H1 (cell line): Measurements from ENCODE around the gene GET3. TPM values are rescaled to one million over a fixed set of nuclear protein-coding genes. Genes with fewer than 3 reads are reported as not detected.
A peak's percentile ranks its signal among the peaks of the same experiment; 100 is the strongest.

Experiments
- CTCF ChIA-PET: fragments of 300-600 bp; sonication (Branson Sonifier 250); formaldehyde crosslinking; loops from one replicate; lab custom pipeline; 2021; ENCODE audit not compliant: partially characterized antibody; lab: Charles Lee
- POLR2A ChIA-PET: fragments of 300-600 bp; sonication (Branson Sonifier 250); formaldehyde crosslinking; loops from one replicate; lab custom pipeline; 2021; ENCODE audit warnings: inconsistent platforms; ENCODE audit not compliant: partially characterized antibody; lab: Charles Lee
- DNase-seq, 2 experiments: peaks; one replicate each; pipeline versions ENCODE4 v3.0.0 to v3.0.0-alpha.2; 2010 to 2022; ENCODE audit warnings: low spot score in 2 of 2, low read depth in 1 of 2, mixed read lengths in 1 of 2
- FAIRE-seq: peaks from 2 replicates; lab custom pipeline; 2011; peaks lifted over from hg19 to GRCh38; lab: Jason Lieb, UNC
- H2AFZ ChIP-seq: 2 replicates; pipeline ENCODE4 v1.8.1; 2012; ENCODE audit warnings: low read length, inconsistent platforms
- H2AK5ac ChIP-seq: 2 replicates; pipeline ENCODE4 v1.6.1; 2013; ENCODE audit warnings: low read depth, low read length
- H2BK120ac ChIP-seq: replicated peaks from 2 replicates; pipeline ENCODE3; 2013; ENCODE audit warnings: low read depth, low read length, inconsistent platforms
- H2BK12ac ChIP-seq: 2 replicates; pipeline ENCODE4 v1.6.1; 2013; ENCODE audit warnings: low read depth, low read length
- H2BK15ac ChIP-seq: 2 replicates; pipeline ENCODE4 v1.6.1; 2013; ENCODE audit warnings: low read length
- H2BK20ac ChIP-seq: 2 replicates; pipeline ENCODE4 v1.6.1; 2013; ENCODE audit warnings: low read length
- H2BK5ac ChIP-seq: 2 replicates; pipeline ENCODE4 v1.6.1; 2013; ENCODE audit warnings: low read depth, low read length
- H3K14ac ChIP-seq: 2 replicates; pipeline ENCODE4 v1.6.1; 2013; ENCODE audit warnings: inconsistent platforms; ENCODE audit not compliant: insufficient read length
- H3K18ac ChIP-seq: 2 replicates; pipeline ENCODE4 v1.6.1; 2013; ENCODE audit warnings: low read length; ENCODE audit errors: extremely low read depth
- H3K23ac ChIP-seq: 2 replicates; pipeline ENCODE4 v1.6.1; 2013; ENCODE audit warnings: inconsistent platforms; ENCODE audit not compliant: insufficient read length
- H3K23me2 ChIP-seq: 2 replicates; pipeline ENCODE4 v1.6.1; 2013; ENCODE audit warnings: low read depth, low read length
- H3K27ac ChIP-seq: 2 replicates; pipeline ENCODE4 v1.6.1; 2011; ENCODE audit warnings: low read depth, low read length, inconsistent platforms
- H3K27me3 ChIP-seq, 4 experiments: replicated peaks in 1 of 4; 1 replicate in 1 of 4; 2 replicates in 3 of 4; pipeline versions ENCODE4 v1.6.1 to v1.8.1; 2011 to 2013; ENCODE audit warnings: low read length in 3 of 4, mild to moderate bottlenecking in 3 of 4, inconsistent platforms in 2 of 4, mixed read lengths in 2 of 4, moderate library complexity in 1 of 4; ENCODE audit not compliant: control insufficient read depth in 3 of 4, insufficient read depth in 3 of 4; ENCODE audit errors: extremely low read depth in 1 of 4
- H3K36me3 ChIP-seq, 4 experiments: 2 replicates each; pipeline versions ENCODE4 v1.6.1 to v1.8.1; 2011 to 2013; ENCODE audit warnings: mild to moderate bottlenecking in 4 of 4, low read length in 3 of 4, moderate library complexity in 2 of 4, control low read depth in 1 of 4, inconsistent platforms in 1 of 4; ENCODE audit not compliant: insufficient read depth in 4 of 4, control insufficient read depth in 2 of 4
- H3K4ac ChIP-seq: replicated peaks from 2 replicates; pipeline ENCODE3; 2013; ENCODE audit warnings: low read length, low read depth, mixed read lengths, inconsistent platforms; ENCODE audit not compliant: insufficient read length
- H3K4me1 ChIP-seq, 4 experiments: replicated peaks in 1 of 4; 1 replicate in 1 of 4; 2 replicates in 3 of 4; pipeline versions ENCODE4 v1.6.1 to v1.8.1; 2011 to 2013; ENCODE audit warnings: low read length in 3 of 4, inconsistent platforms in 2 of 4, mixed read lengths in 1 of 4; ENCODE audit not compliant: insufficient read depth in 4 of 4, control insufficient read depth in 3 of 4
- H3K4me2 ChIP-seq, 2 experiments: 2 replicates each; pipeline versions ENCODE4 v1.6.1 to v1.8.1; 2011 to 2013; ENCODE audit warnings: low read depth in 2 of 2, low read length in 2 of 2, control low read depth in 1 of 2, inconsistent platforms in 1 of 2, mild to moderate bottlenecking in 1 of 2; ENCODE audit not compliant: insufficient read depth in 1 of 2
- H3K4me3 ChIP-seq, 4 experiments: fragments of 200-600, 300-600 bp in 1 of 4; sonication (generic), shearing (Covaris generic), sonication (Bioruptor Twin) in 1 of 4; 2 replicates each; pipeline versions ENCODE4 v1.5.1 to v1.8.1; 2011 to 2016; ENCODE audit warnings: low read length in 4 of 4, low read depth in 3 of 4, control low read depth in 2 of 4, inconsistent platforms in 2 of 4, mild to moderate bottlenecking in 2 of 4, mixed read lengths in 1 of 4, moderate library complexity in 1 of 4; ENCODE audit not compliant: insufficient read depth in 2 of 4; ENCODE audit errors: extremely low read depth in 1 of 4
- H3K56ac ChIP-seq: replicated peaks from 2 replicates; pipeline ENCODE3; 2013; ENCODE audit warnings: low read depth, mild to moderate bottlenecking, mixed read lengths, low read length, inconsistent platforms; ENCODE audit not compliant: insufficient read length
- H3K79me1 ChIP-seq: 2 replicates; pipeline ENCODE4 v1.6.1; 2013; ENCODE audit warnings: low read depth, low read length, control low read depth
- H3K79me2 ChIP-seq, 2 experiments: 2 replicates each; pipeline versions ENCODE4 v1.6.1 to v1.8.1; 2012 to 2013; ENCODE audit warnings: low read length in 2 of 2, mild to moderate bottlenecking in 2 of 2, inconsistent platforms in 1 of 2; ENCODE audit not compliant: insufficient read depth in 2 of 2, control insufficient read depth in 1 of 2
- H3K9ac ChIP-seq, 4 experiments: replicated peaks in 1 of 4; 1 replicate in 1 of 4; 2 replicates in 3 of 4; pipeline versions ENCODE4 v1.6.1 to v1.8.1; 2011 to 2013; ENCODE audit warnings: low read depth in 3 of 4, low read length in 3 of 4, control low read depth in 2 of 4, mild to moderate bottlenecking in 2 of 4, moderate library complexity in 2 of 4, inconsistent platforms in 1 of 4; ENCODE audit errors: extremely low read depth in 1 of 4
- H3K9me3 ChIP-seq, 2 experiments: 2 replicates each; pipeline versions ENCODE4 v1.6.1 to v1.8.1; 2012 to 2013; ENCODE audit warnings: mild to moderate bottlenecking in 2 of 2, moderate library complexity in 2 of 2, control low read depth in 1 of 2, inconsistent platforms in 1 of 2, low read depth in 1 of 2, low read length in 1 of 2, mixed read lengths in 1 of 2; ENCODE audit not compliant: insufficient read depth in 2 of 2
- H4K20me1 ChIP-seq, 2 experiments: replicated peaks in 1 of 2; 2 replicates each; pipeline versions ENCODE3 to v1.8.1; 2011 to 2013; ENCODE audit warnings: inconsistent platforms in 2 of 2, low read length in 2 of 2, mild to moderate bottlenecking in 1 of 2; ENCODE audit not compliant: insufficient read depth in 2 of 2, control insufficient read depth in 1 of 2
- H4K5ac ChIP-seq: 2 replicates; pipeline ENCODE4 v1.6.1; 2013; ENCODE audit warnings: low read length, low read depth, mixed read lengths, inconsistent platforms; ENCODE audit not compliant: insufficient read length
- H4K8ac ChIP-seq: 2 replicates; pipeline ENCODE4 v1.8.0; 2013; ENCODE audit warnings: mild to moderate bottlenecking, moderate library complexity, low read length, inconsistent platforms; ENCODE audit not compliant: insufficient read depth; ENCODE audit errors: extremely low read depth
- H4K91ac ChIP-seq: replicated peaks from 2 replicates; pipeline ENCODE3; 2013; ENCODE audit warnings: low read length, mixed read lengths, inconsistent platforms; ENCODE audit not compliant: insufficient read length
- EGR1 ChIP-seq: IDR thresholded peaks from 2 replicates; pipeline ENCODE4 v1.6.1; 2011; ENCODE audit warnings: low read depth, low read length, borderline replicate concordance
- POLR2A ChIP-seq, 2 experiments: IDR thresholded peaks; 1 replicate in 1 of 2; 2 replicates in 1 of 2; pipeline ENCODE4 v1.6.1; 2011; ENCODE audit warnings: low read depth in 2 of 2, low read length in 2 of 2, mild to moderate bottlenecking in 2 of 2; ENCODE audit errors: control extremely low read depth in 1 of 2
- SAP30 ChIP-seq: fragments of 300-600 bp; sonication (generic); IDR thresholded peaks from 2 replicates; pipeline ENCODE4 v1.7.1; 2012; ENCODE audit warnings: low read length, moderate library complexity, mild to moderate bottlenecking, inconsistent platforms; ENCODE audit not compliant: insufficient read depth, insufficient replicate concordance
- SIRT6 ChIP-seq: IDR thresholded peaks from one replicate; pipeline ENCODE4 v1.7.1; 2012; ENCODE audit warnings: low read length, inconsistent platforms
- WGBS, 2 experiments: shearing (Covaris generic) in 1 of 2; methylation state at CpG; one replicate each; pipeline versions ENCODE4 v1.1.6 to v1.1.7; 2013 to 2015; ENCODE audit warnings: low lambda C conversion rate in 2 of 2, mixed read lengths in 2 of 2, inconsistent platforms in 1 of 2, low coverage in 1 of 2, missing lambda C conversion rate in 1 of 2; ENCODE audit not compliant: insufficient replicate concordance in 2 of 2, insufficient coverage in 1 of 2, insufficient read length in 1 of 2; ENCODE audit errors: extremely low coverage in 1 of 2, missing lambda C conversion rate in 1 of 2; 5-methylcytosine and 5-hydroxymethylcytosine counted together
- polyA plus RNA-seq, 7 experiments: library from polyadenylated mRNA; depleted of rRNA in 3 of 7; stranded (reverse) in 5 of 7; unstranded in 2 of 7; fragments of >200 nt in 5 of 7; fragments of 200-250 nt in 2 of 7; gene quantifications; 1 replicate in 5 of 7; 2 replicates in 1 of 7; 4 replicates in 1 of 7; pipeline versions ENCODE4 v1.2.1 to v1.2.3, GENCODE V29; 2011 to 2013; ENCODE audit warnings: missing spikeins in 2 of 7, mixed read lengths in 2 of 7
- total RNA-seq: library from RNA; stranded (reverse); fragmentation: NEBNext Ultra II Directional; extraction: Animal tissue kit (Norgen Biotek cat#: 25700); gene quantifications from 2 replicates; pipeline ENCODE4 v1.2.1, GENCODE V29; 2021

The GET3 gene
- total and polyA plus RNA-seq, 2 of the 8 experiments (the other 6 are each of a cell fraction or from before 2014, with no cell fraction given) = 105 to 297 TPM

GRCh38 chr19:12720851-12721655 lies 16.2 kb upstream of the GET3 start:
- no peak overlapping the region for H4K91ac ChIP-seq
- H3K18ac ChIP-seq = no peak overlapping the region; the same call in 1 of the 2 replicates
- POLR2A ChIA-PET = interaction anchor here (0.7 to 12.9 kb wide), 21 partner anchors 7 to 232 kb away, joined by 3 to 258 read pairs (median 8); partner anchors contain the start of genes BEST2, DHPS, FBXW9 and GET3
- H3K36me3 ChIP-seq = peaks cover 7 to 17% (median 8%) of the 10 kb centered on the region in 4 experiments; a peak in 6 of 8 replicates
- H3K4ac ChIP-seq = no peak overlapping the region
- H3K9ac ChIP-seq = peak overlapping the region; percentile 74 to 90 (median 82)
- H2BK5ac ChIP-seq = 0 out of 2 replicates have a peak overlapping the region, but pooled peaks have one; percentile 66
- peak overlapping the region; percentile 92 to 98 for H3K4me2 ChIP-seq
- H3K4me3 ChIP-seq = peak overlapping the region; percentile 80 to 93 (median 82)
- no peak overlapping the region for H2BK15ac ChIP-seq
- TF ChIP-seq POLR2A (IDR thresholded peaks at IDR 0.05; ENCODE audit: control extremely low read depth in 1 of 2, low read depth in 2 of 2, low read length in 2 of 2) = peak in 1 of 2 experiments; percentile 43; a peak in 1 of 3 replicates
- TF ChIP-seq SIRT6 = no peak
- no peak for TF ChIP-seq SAP30
- TF ChIP-seq EGR1 = no peak
- TF ChIP-seq, all 59 proteins: peak for 1
- 21% methylated on average over 37 of the region's 59 CpGs; no CpG with 5 or more reads in 1 of the 2 experiments for WGBS, 2 experiments
- no peak overlapping the region for H4K8ac ChIP-seq
- no peaks in the 10 kb centered on the region for H3K9me3 ChIP-seq
- H3K23me2 ChIP-seq = peaks cover 10% of the 10 kb centered on the region
- H2BK120ac ChIP-seq = no peak overlapping the region
- no peak overlapping the region for H4K5ac ChIP-seq
- H3K4me1 ChIP-seq = peaks cover 0 to 6% (median 2%) of the 10 kb centered on the region in 4 experiments; a peak in 4 of 7 replicates
- H3K27ac ChIP-seq = peak overlapping the region; percentile 49; the same call in 1 of the 2 replicates
- H2BK12ac ChIP-seq = no peak overlapping the region
- CTCF ChIA-PET = interaction anchor here (0.9 to 2.7 kb wide), 9 partner anchors 13 to 76 kb away, joined by 3 to 12 read pairs (median 5); no protein-coding TSS in a partner anchor
- H3K79me2 ChIP-seq = peaks cover 27 to 66% of the 10 kb centered on the region in 2 experiments
- FAIRE-seq (no peak), DNase-seq (peak in 1 of 2 experiments; percentile 56)
- no peak overlapping the region for H3K14ac ChIP-seq
- H2AFZ ChIP-seq = no peak overlapping the region
- no peaks in the 10 kb centered on the region for H3K27me3 ChIP-seq
- H3K23ac ChIP-seq = no peak overlapping the region
- peaks cover 12% of the 10 kb centered on the region; the same call in 1 of the 2 replicates for H3K79me1 ChIP-seq
- peaks cover 7 to 10% of the 10 kb centered on the region in 2 experiments for H4K20me1 ChIP-seq
- no peak overlapping the region for H2BK20ac ChIP-seq
- 0 out of 2 replicates have a peak overlapping the region, but pooled peaks have one; percentile 49 for H2AK5ac ChIP-seq
- H3K56ac ChIP-seq = no peak overlapping the region
